T-helper 1 cell treated with Interleukin-12 subunit alpha and Interleukin-12 subunit beta and Interleukin-4 antibody, amounts not matched to agents 30 ng/mL and 1 ng/mL, for 36 hours (primary cell): ENCODE measurements around the gene CCDC90B. TPM values are rescaled to one million over a fixed set of nuclear protein-coding genes. Genes with fewer than 3 reads are reported as not detected.

Source experiments
- intact Hi-C: fragments of 100-400 bp; cut with micrococcal nuclease; formaldehyde crosslinking; loops from one replicate; pipeline ENCODE4 v1.15.1; 2024
- total RNA-seq: library from RNA; stranded (reverse); gene quantifications from 2 replicates; pipeline ENCODE4 v1.2.3, GENCODE V29; 2022

The CCDC90B gene
- total RNA-seq, 1 donor from 2014 or later = 29.1 TPM

DNA sequence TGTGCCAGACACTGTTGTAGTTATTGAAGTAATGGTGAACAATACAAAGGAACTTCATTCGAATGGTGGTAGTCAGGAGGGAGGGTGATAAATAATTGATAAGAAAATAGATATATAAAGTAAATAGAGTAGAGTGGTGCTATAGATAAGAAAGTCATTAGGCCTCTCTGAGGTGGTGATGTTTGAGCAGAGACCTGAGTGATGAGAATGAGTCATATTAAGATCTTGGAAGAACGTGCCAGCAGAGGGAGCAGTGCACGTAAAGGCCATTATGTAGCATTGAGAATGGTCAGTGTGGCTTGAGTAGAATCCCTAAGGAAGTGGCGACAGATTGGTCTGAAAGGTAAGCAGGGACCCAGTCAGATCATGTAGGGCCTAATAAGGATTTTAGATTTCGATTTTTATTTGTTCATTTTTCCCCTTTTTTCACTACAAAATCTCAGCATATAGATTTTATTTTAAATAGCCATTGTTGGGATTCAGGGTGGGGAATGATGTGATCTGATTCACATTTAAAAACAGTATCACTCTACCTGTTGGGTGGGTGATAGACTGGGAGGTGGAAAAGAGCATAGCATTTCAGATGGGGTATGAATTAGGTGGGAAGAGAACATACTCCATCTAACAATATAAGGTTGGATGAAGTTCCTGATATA, 44.7 kb downstream of the CCDC90B start:
- intact Hi-C loops = no loop called here

DNA sequence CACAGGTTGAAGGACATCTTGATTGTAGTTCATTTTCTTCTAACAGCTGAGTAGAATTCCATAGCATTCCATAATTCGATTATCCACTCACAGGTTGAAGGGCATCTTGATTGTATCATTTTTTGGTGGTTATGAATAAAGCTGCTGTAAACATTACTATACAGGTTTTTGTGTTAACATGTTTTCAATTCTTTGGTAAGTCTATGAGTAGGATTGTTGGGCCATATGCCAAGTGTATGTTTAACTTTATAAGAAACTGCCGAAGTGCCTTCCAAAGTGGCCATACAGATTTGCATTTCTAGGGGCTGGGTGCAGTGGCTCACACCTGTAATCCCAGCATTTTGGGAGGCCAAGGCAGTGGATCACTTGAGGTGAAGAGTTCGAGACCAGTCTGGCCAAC, 48.1 kb downstream of the CCDC90B start:
- intact Hi-C loops = no loop called here

DNA sequence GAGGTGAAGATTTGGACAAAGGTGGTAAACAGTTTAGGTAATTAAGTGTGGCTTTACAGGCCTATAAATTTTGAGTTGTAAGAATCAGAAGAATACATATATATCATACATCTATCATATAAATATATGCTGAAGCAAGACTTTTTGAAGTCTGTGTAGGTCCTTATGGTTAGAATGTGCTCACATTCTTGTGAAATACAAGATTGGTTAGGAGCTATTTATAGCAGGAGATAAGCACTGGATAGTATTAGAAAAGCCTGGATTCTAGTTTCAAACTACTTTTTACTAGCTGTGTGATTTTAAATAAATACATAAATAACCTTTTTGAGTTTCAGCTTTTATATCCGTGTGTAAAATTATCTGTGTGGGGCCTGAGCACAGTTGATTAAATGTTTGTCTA, 50.3 kb downstream of the CCDC90B start:
- intact Hi-C loops = no loop called here

DNA sequence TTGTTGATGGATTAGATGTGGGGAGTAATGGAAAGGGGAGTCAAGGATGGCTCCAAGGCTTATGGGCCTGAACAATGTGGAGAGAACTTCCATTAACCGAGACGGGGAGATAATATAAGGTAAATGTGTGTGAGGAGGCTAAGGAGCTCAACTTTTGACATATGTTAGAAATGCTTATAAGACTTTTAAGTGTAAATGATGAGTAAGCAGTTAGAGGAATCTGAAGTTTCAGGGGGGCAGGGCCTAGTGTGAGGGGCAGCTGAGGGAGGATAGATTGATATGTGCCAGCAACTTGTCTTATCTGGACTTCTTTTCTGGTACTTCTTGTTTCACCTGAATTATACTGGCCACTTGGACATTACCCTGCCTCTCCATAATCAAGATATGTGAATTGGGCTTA, 62.7 kb downstream of the CCDC90B start:
- intact Hi-C loops = no loop called here

DNA sequence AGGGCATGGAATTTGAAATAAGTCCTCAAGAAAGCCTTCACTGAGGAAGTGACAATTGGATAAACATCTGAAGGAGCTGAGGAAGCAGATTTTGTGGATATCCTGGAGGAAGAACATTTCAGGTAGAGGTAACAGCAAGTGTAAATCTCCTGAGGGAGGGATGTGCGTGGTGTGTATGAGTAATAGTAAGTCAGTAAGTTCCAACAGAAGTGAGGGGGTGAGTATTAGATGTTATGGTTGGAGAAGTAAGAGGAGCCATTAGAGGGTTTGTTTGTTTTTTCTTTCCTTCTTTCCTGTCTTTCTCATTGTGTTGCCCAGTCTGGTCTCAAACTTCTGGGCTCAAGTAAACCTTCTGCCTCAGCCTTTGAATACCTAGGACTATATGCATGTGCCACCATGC, 63.7 kb downstream of the CCDC90B start:
- intact Hi-C loops = no loop called here

DNA sequence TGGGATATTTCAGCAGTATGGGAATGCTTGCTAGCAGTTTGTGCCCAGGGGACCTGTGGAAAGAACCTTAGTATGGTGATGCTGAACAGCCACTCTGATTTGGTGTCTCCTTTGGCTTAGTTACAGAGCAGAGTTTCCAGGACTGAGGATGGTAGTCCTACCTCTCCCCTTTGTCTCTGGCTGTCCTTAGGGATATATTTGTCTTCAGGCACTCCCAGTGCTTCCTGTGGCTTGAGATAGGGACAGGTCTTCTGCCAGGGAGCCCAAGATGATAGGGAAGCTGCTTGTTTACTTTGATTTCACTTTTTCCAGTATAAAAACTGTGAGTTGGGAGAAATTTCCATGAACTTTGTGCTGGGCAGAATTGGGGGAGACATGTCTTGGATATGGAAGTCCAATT, 64.5 kb downstream of the CCDC90B start:
- intact Hi-C loops = no loop called here

DNA sequence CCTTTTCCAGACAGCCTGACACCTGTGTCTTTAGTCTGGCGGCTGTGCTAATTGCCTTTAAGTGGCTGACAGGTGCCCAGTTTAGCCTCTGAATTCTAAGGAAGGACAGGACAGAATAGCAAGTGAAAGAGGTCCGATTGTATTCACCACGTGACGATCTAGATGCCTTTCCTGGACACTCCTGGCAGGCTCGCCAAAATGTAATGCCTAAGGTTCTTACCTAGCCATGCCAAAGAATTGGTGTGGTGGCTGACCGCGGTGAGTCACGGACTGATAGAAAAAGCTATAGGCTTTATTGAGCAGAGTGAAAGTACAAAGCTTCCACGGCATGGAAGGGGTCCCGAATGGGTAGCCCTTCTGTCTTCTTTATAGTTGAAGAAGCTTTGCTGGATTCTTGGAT, 65.9 kb downstream of the CCDC90B start:
- intact Hi-C loops = no loop called here

DNA sequence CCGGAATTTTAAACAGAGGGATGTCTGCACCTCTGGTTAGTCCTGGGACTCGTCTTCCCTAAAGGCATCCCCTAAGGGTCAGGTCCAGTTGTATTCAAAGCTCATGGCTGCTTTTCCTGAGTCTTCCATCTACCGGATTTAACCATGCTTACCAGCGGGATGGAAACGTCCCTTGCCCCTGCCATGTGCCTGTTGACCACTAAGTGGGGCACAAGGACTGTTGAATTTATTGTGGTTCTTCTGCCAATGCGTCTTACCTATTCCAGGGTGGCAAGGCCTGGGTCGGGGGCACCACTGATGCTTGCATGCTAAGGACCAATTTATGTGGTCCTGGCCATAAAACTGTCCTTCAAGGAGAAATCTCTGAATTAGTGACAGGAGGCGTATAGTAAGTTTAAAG, 67.1 kb downstream of the CCDC90B start:
- intact Hi-C loops = no loop called here

Other genes starting within 250 kb of the CCDC90B start
- gene RAB30, start 214.5 kb downstream of the CCDC90B start, total RNA-seq = 7.2 and 9.0 TPM in 2 replicates
- 74.3 and 75.0 TPM in 2 replicates for gene PCF11, start 129.2 kb downstream of the CCDC90B start, total RNA-seq
- gene ANKRD42, start 92.7 kb downstream of the CCDC90B start, total RNA-seq = 1.3 and 1.8 TPM in 2 replicates